SK-N-SH (cell line): ENCODE measurements around the gene PTGR3.

ENCODE experiments used
- CTCF ChIP-seq: fragments of 200-600 bp; sonication (generic); IDR thresholded peaks from 2 replicates; pipeline ENCODE4 v1.6.1; 2017; ENCODE audit warnings: antibody characterized with exemption, mild to moderate bottlenecking, moderate library complexity
- EP300 ChIP-seq, 2 experiments: IDR thresholded peaks; 2 replicates each; pipeline versions ENCODE4 v1.4.0 to v1.6.1; 2012; ENCODE audit warnings: borderline replicate concordance in 1 of 2, low read depth in 1 of 2, low read length in 1 of 2
- IRF3 ChIP-seq: fragments of 150-350 bp; IDR thresholded peaks from 2 replicates; pipeline ENCODE4 v1.6.1; 2016; ENCODE audit warnings: mild to moderate bottlenecking, low read depth, low read length
- JUND ChIP-seq: IDR thresholded peaks from 2 replicates; pipeline ENCODE4 v1.4.0; 2012
- PBX3 ChIP-seq: IDR thresholded peaks from 2 replicates; pipeline ENCODE4; 2012
- POLR2AphosphoS5 ChIP-seq: IDR thresholded peaks from 2 replicates; pipeline ENCODE4 v1.6.1; 2012; ENCODE audit warnings: low read depth, low read length
- RFX5 ChIP-seq: IDR thresholded peaks from 2 replicates; pipeline ENCODE4 v1.6.1; 2012; ENCODE audit warnings: mild to moderate bottlenecking, improper control_type of control experiment, low read length
- SIN3A ChIP-seq: IDR thresholded peaks from 2 replicates; pipeline ENCODE4 v1.6.1; 2012; ENCODE audit warnings: low read depth, mild to moderate bottlenecking, low read length, moderate library complexity, borderline replicate concordance
- USF1 ChIP-seq: IDR thresholded peaks from 2 replicates; pipeline ENCODE4 v1.4.0; 2012; ENCODE audit warnings: low read depth, borderline replicate concordance

GRCh38 chr18:75215663-75216062 is 6.7 kb upstream of the PTGR3 start:
- TF ChIP-seq CTCF, result no peak
- TF ChIP-seq IRF3, result no peak
- TF ChIP-seq EP300 (IDR thresholded peaks at IDR 0.05; ENCODE audit: borderline replicate concordance in 1 of 2, low read depth in 1 of 2, low read length in 1 of 2), result no peak
- no peak for TF ChIP-seq SIN3A
- no peak for TF ChIP-seq PBX3
- TF ChIP-seq JUND, result no peak
- TF ChIP-seq RFX5, result no peak
- no peak for TF ChIP-seq USF1
- TF ChIP-seq POLR2AphosphoS5, result no peak
